ENCODE results near the gene ELFN2. TPM values are rescaled to one million over a fixed set of nuclear protein-coding genes. Genes with fewer than 3 reads are reported as not detected.

Gene ELFN2
- total RNA-seq, 1 experiment from 2014 or later, result 2.8 TPM

- Mint-ChIP-seq H3K4me3 (ENCODE audit: low read depth, unreplicated experiment) (peak overlapping the region; percentile 10), H3K27me3 (ENCODE audit: unreplicated experiment) (no peaks in the 10 kb centered on the region), H3K36me3 (ENCODE audit: insufficient read depth, unreplicated experiment) (peaks cover 39% of the 10 kb centered on the region), H3K9me3 (ENCODE audit: low read depth, unreplicated experiment) (no peaks in the 10 kb centered on the region), H3K4me1 (ENCODE audit: low read depth, unreplicated experiment) (peaks cover 73% of the 10 kb centered on the region), H3K27ac (ENCODE audit: unreplicated experiment) (peak overlapping the region; percentile 58)
- CTCF ChIA-PET, result interaction anchor here (0.6 to 1.2 kb wide), 6 partner anchors 11 to 127 kb away, joined by 3 to 4 read pairs (median 3); no protein-coding TSS in a partner anchor
- intact Hi-C loops (cut with micrococcal nuclease; ENCODE audit: unreplicated experiment), result no loop called here
- no TSS peak for BruUV-seq (replicated peaks)
- TF ChIP-seq, protein P1, sequence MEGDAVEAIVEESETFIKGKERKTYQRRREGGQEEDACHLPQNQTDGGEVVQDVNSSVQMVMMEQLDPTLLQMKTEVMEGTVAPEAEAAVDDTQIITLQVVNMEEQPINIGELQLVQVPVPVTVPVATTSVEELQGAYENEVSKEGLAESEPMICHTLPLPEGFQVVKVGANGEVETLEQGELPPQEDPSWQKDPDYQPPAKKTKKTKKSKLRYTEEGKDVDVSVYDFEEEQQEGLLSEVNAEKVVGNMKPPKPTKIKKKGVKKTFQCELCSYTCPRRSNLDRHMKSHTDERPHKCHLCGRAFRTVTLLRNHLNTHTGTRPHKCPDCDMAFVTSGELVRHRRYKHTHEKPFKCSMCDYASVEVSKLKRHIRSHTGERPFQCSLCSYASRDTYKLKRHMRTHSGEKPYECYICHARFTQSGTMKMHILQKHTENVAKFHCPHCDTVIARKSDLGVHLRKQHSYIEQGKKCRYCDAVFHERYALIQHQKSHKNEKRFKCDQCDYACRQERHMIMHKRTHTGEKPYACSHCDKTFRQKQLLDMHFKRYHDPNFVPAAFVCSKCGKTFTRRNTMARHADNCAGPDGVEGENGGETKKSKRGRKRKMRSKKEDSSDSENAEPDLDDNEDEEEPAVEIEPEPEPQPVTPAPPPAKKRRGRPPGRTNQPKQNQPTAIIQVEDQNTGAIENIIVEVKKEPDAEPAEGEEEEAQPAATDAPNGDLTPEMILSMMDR (IDR thresholded peaks at IDR 0.05; ENCODE audit: unreplicated experiment), result no peak
- peak; percentile 73 for DNase-seq
These were observed 99.3 kb downstream of the ELFN2 start for GRCh38 chr22:37328017-37328416.

DNA sequence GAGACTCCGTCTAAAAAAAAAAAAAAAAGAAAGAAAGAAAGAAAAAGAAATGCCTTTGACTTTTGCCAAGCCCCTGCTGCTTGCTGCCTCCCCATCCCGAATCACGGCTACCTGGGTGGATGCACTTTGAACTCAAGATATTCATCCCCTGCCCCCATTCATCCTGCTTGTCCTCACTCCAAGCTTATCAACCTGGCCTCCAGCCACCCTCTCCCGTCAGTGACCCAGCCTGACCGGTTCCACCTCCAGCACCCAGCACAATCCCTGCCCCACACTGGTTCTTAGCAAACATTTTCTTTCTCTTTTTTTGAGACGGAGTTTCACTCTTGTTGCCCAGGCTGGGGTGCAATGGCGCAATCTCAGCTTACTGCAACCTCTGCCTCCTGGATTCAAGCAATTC, 100.6 kb downstream of the ELFN2 start:
- H3K4me3 Mint-ChIP-seq (ENCODE audit: low read depth, unreplicated experiment), result peak overlapping the region; percentile 8
- H3K27ac Mint-ChIP-seq (ENCODE audit: unreplicated experiment), result peak overlapping the region; percentile 58
- BruUV-seq (replicated peaks), result no TSS peak
- no peaks in the 10 kb centered on the region for H3K9me3 Mint-ChIP-seq (ENCODE audit: low read depth, unreplicated experiment)
- CTCF ChIA-PET, result interaction anchor here (0.6 to 0.7 kb wide), 3 partner anchors 12 to 132 kb away, joined by 3 read pairs; no protein-coding TSS in a partner anchor
- intact Hi-C loops (cut with micrococcal nuclease; ENCODE audit: unreplicated experiment), result no loop called here
- peak; percentile 75 for DNase-seq
- H3K36me3 Mint-ChIP-seq (ENCODE audit: insufficient read depth, unreplicated experiment), result peaks cover 34% of the 10 kb centered on the region
- H3K27me3 Mint-ChIP-seq (ENCODE audit: unreplicated experiment), result no peaks in the 10 kb centered on the region
- H3K4me1 Mint-ChIP-seq (ENCODE audit: low read depth, unreplicated experiment), result peaks cover 60% of the 10 kb centered on the region
- TF ChIP-seq, protein P1 (IDR thresholded peaks at IDR 0.05; ENCODE audit: unreplicated experiment), result no peak

GRCh38 chr22:37325039-37325395, 102.3 kb downstream of the ELFN2 start:
- no peak overlapping the region for H3K4me3 Mint-ChIP-seq (ENCODE audit: low read depth, unreplicated experiment)
- H3K4me1 Mint-ChIP-seq (ENCODE audit: low read depth, unreplicated experiment), result peaks cover 60% of the 10 kb centered on the region
- no peak for DNase-seq
- no peak overlapping the region for H3K27ac Mint-ChIP-seq (ENCODE audit: unreplicated experiment)
- no peaks in the 10 kb centered on the region for H3K27me3 Mint-ChIP-seq (ENCODE audit: unreplicated experiment)
- peaks cover 30% of the 10 kb centered on the region for H3K36me3 Mint-ChIP-seq (ENCODE audit: insufficient read depth, unreplicated experiment)
- BruUV-seq (replicated peaks), result no TSS peak
- TF ChIP-seq, protein P1 (IDR thresholded peaks at IDR 0.05; ENCODE audit: unreplicated experiment), result no peak
- no peaks in the 10 kb centered on the region for H3K9me3 Mint-ChIP-seq (ENCODE audit: low read depth, unreplicated experiment)
- intact Hi-C loops (cut with micrococcal nuclease; ENCODE audit: unreplicated experiment), result no loop called here
- CTCF ChIA-PET, result no interaction called here

DNA sequence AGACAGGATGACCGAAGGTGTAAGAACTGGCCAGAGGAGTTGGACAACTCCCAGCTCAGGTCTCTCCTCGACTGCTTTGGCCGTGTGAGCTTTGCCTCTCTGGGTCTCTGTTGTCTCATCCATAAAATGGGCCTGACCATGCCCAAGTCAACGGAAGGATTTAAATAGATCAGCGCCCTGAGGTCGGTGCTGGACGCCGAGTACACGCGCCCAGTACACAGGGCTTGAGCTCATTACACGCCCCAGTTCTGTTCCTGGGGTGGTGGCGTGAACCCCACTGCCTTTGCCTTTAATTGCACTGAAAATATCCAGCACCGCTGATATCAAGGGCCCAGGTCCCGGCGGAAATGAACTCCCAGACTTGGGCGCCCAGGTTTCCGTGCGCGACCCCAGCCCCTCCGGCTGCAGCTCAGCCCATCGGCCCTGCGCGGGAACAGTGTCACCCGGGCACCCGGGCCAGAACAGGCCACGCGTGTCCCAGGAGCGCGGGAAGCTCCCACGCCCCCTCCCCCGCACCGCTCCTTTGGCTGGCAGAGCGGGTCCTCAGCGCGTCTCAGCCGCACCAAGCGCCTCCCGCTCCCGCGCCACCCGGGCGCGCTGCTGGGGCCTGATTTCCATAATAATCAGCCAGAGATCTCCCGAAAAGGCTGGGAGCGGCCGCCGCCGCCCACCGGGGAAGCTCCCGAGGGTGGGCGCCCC, 102.8 kb downstream of the ELFN2 start:
- Mint-ChIP-seq H3K4me1 (ENCODE audit: low read depth, unreplicated experiment) (peaks cover 54% of the 10 kb centered on the region), H3K27me3 (ENCODE audit: unreplicated experiment) (no peaks in the 10 kb centered on the region)
- CTCF ChIA-PET, result interaction anchor here (0.7 to 1.4 kb wide), 6 partner anchors 7 to 148 kb away, joined by 3 to 4 read pairs (median 3); no protein-coding TSS in a partner anchor

More for the DNA sequence above, 102.8 kb downstream of the ELFN2 start:
- no peak overlapping the region for H3K4me3 Mint-ChIP-seq (ENCODE audit: low read depth, unreplicated experiment)
- intact Hi-C loops (cut with micrococcal nuclease; ENCODE audit: unreplicated experiment), result no loop called here
- H3K9me3 Mint-ChIP-seq (ENCODE audit: low read depth, unreplicated experiment), result no peaks in the 10 kb centered on the region
- DNase-seq, result no peak
- peak overlapping the region; percentile 11 for H3K27ac Mint-ChIP-seq (ENCODE audit: unreplicated experiment)
- BruUV-seq (replicated peaks), result no TSS peak
- TF ChIP-seq, protein P1 (IDR thresholded peaks at IDR 0.05; ENCODE audit: unreplicated experiment), result no peak
- H3K36me3 Mint-ChIP-seq (ENCODE audit: insufficient read depth, unreplicated experiment), result peaks cover 27% of the 10 kb centered on the region
